SU-DHL-6 (cell line): Measurements from ENCODE around the gene MYOG.
A peak's percentile ranks its signal among the peaks of the same experiment; 100 is the strongest.

Source experiments
- H2AFZ ChIP-seq: fragments of 200-600 bp; sonication (generic); 2 replicates; pipeline ENCODE4 v1.6.1; 2014; ENCODE audit warnings: low read depth, mild to moderate bottlenecking, moderate library complexity, mixed read lengths, antibody characterized with exemption, low read length; ENCODE audit not compliant: severe bottlenecking
- H3F3A ChIP-seq: fragments of 200-600 bp; shearing (Covaris generic); 2 replicates; pipeline ENCODE4 v1.6.0; 2016; ENCODE audit warnings: antibody characterized with exemption, mild to moderate bottlenecking; ENCODE audit not compliant: insufficient read depth
- H3K27ac ChIP-seq: fragments of 200-600 bp; sonication (generic); 2 replicates; pipeline ENCODE4 v1.5.1; 2016; ENCODE audit warnings: low read depth, mild to moderate bottlenecking, low read length, moderate library complexity, mixed read lengths
- H3K27me3 ChIP-seq: fragments of 200-600 bp; sonication (generic), shearing (Covaris generic); 2 replicates; pipeline ENCODE4 v1.6.0; 2014; ENCODE audit warnings: mild to moderate bottlenecking, low read length
- H3K36me3 ChIP-seq: fragments of 200-600 bp; sonication (generic); 2 replicates; pipeline ENCODE4 v1.6.1; 2014; ENCODE audit warnings: mild to moderate bottlenecking, low read length, mixed read lengths
- H3K4me2 ChIP-seq: fragments of 300-600, 200-600 bp; shearing (Covaris generic), sonication (generic); 2 replicates; pipeline ENCODE4 v1.6.0; 2014; ENCODE audit warnings: low read length, low read depth, mild to moderate bottlenecking; ENCODE audit not compliant: poor library complexity, severe bottlenecking
- H3K4me3 ChIP-seq: fragments of 200-600 bp; sonication (generic); 2 replicates; pipeline ENCODE4 v1.5.1; 2014; ENCODE audit warnings: antibody characterized with exemption, low read length, mild to moderate bottlenecking, mixed read lengths; ENCODE audit not compliant: insufficient read depth, poor library complexity, severe bottlenecking
- H3K79me2 ChIP-seq: fragments of 200-600 bp; sonication (generic); 2 replicates; pipeline ENCODE4 v1.6.1; 2014; ENCODE audit warnings: mild to moderate bottlenecking, low read length, moderate library complexity; ENCODE audit not compliant: insufficient read depth
- H3K9ac ChIP-seq: fragments of 200-600 bp; sonication (generic); 2 replicates; pipeline ENCODE4 v1.7.0; 2014; ENCODE audit warnings: mild to moderate bottlenecking, low read length
- H3K9me2 ChIP-seq: fragments of 200-600 bp; sonication (generic); replicated peaks from 2 replicates; pipeline ENCODE4 v1.6.1; 2014; ENCODE audit warnings: low read length; ENCODE audit not compliant: insufficient read depth
- H3K9me3 ChIP-seq: fragments of 200-600 bp; sonication (generic); 2 replicates; pipeline ENCODE4 v1.6.1; 2014; ENCODE audit warnings: low read length, mixed read lengths; ENCODE audit not compliant: insufficient read depth
- H4K20me1 ChIP-seq: fragments of 200-600 bp; sonication (generic); 2 replicates; pipeline ENCODE4 v1.6.1; 2014; ENCODE audit warnings: low read depth, mild to moderate bottlenecking, antibody characterized with exemption, low read length, moderate library complexity, mixed read lengths
- CTCF ChIP-seq: fragments of 200-600 bp; sonication (generic); IDR thresholded peaks from one replicate; pipeline ENCODE4 v1.5.1; 2017; ENCODE audit warnings: antibody characterized with exemption, mild to moderate bottlenecking, low read length, moderate library complexity; ENCODE audit not compliant: insufficient read depth, poor library complexity, severe bottlenecking
- EZH2phosphoT487 ChIP-seq: fragments of 200-600 bp; sonication (generic), shearing (Covaris generic); conservative IDR thresholded peaks from 2 replicates; pipeline ENCODE4 v1.6.1; 2018; ENCODE audit warnings: mild to moderate bottlenecking, antibody characterized with exemption, low read length, moderate library complexity, mixed read lengths

Gene MYOG

GRCh38 chr1:203117611-203118575, 32.1 kb upstream of the MYOG start:
- H2AFZ ChIP-seq: no peak overlapping the region
- TF ChIP-seq EZH2phosphoT487: no peak
- TF ChIP-seq CTCF: peak; percentile 55
- H3K4me3 ChIP-seq: no peak overlapping the region
- H3K27me3 ChIP-seq: no peaks in the 10 kb centered on the region
- H3K9me2 ChIP-seq: no peaks in the 10 kb centered on the region
- H3K9ac ChIP-seq: no peak overlapping the region
- H3K4me2 ChIP-seq: no peak overlapping the region
- H3K27ac ChIP-seq: no peak overlapping the region
- no peaks in the 10 kb centered on the region for H3K36me3 ChIP-seq
- no peaks in the 10 kb centered on the region for H4K20me1 ChIP-seq
- H3K79me2 ChIP-seq: no peaks in the 10 kb centered on the region
- no peaks in the 10 kb centered on the region for H3F3A ChIP-seq
- H3K9me3 ChIP-seq: no peaks in the 10 kb centered on the region

GRCh38 chr1:203116091-203116820, 30.4 kb upstream of the MYOG start:
- Histone ChIP-seq H2AFZ (no peak overlapping the region), H3K36me3 (no peaks in the 10 kb centered on the region), H3K4me2 (no peak overlapping the region), H3K9me3 (no peaks in the 10 kb centered on the region), H3K4me3 (no peak overlapping the region), H3K9me2 (no peaks in the 10 kb centered on the region), H3K9ac (no peak overlapping the region), H4K20me1 (no peaks in the 10 kb centered on the region), H3K79me2 (no peaks in the 10 kb centered on the region), H3K27ac (no peak overlapping the region), H3F3A (no peaks in the 10 kb centered on the region), H3K27me3 (no peaks in the 10 kb centered on the region)
- TF ChIP-seq EZH2phosphoT487: no peak
- TF ChIP-seq CTCF: no peak

- Histone ChIP-seq H3K27ac (no peak overlapping the region), H3K36me3 (no peaks in the 10 kb centered on the region), H3K4me2 (no peak overlapping the region), H3K79me2 (no peaks in the 10 kb centered on the region), H3K27me3 (no peaks in the 10 kb centered on the region), H3K9me2 (no peaks in the 10 kb centered on the region), H3K9ac (no peak overlapping the region), H3K4me3 (no peak overlapping the region), H4K20me1 (no peaks in the 10 kb centered on the region), H2AFZ (no peak overlapping the region), H3F3A (no peaks in the 10 kb centered on the region), H3K9me3 (no peaks in the 10 kb centered on the region)
- TF ChIP-seq CTCF: no peak
Observed at GRCh38 chr1:203114202-203114601, 28.4 kb upstream of the MYOG start.
